Femur (tissue), 1 donor: ENCODE data around the gene SPAG16.

Experiments
- DNase-seq: peaks from one replicate; pipeline ENCODE4 v3.0.0-alpha.2; 2017

SPAG16 gene

DNA sequence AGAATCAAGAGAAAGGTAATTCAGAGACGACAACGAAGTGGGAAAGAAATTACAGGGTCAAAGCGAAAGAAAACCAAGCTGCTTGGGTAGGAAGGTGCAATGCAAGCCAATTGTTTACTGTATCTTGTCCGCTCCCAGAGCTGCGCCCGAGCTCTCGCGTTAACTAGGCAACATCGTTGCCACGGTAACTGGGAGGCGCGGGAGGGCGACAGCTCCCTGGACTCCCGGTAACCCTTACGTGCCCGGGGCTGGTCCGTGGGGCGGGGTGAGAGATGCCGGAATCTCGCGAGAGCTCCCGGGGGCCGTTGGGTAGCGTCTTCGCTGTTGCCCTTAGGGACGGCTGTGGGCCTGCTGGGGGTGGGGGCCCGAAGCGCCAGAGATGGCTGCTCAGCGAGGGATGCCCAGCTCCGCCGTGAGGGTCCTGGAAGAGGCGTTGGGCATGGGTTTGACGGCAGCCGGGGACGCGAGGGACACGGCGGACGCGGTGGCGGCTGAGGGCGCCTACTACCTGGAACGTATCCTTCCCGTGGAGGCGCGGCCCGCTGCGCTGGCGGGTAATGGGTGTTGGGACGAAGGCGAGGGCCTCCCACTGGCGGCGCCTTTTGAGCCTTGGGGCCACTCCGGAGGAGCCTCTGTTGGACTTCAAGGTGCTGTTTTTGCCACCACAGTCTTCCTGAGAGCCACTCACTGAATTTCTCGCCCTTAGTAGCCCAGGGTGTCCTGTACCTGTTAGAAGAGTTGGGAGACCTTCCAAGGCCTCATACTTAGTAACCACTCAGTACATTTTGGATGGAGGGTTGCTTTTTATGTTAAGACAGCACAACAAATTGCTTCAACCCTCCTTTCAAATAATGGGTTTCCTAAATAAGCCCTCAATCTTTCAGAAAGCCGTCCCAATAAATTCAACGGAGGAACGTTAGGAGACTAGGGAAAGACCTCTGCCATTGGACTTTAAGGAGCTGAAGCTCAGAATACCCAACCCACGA is at the start of gene SPAG16:
Gene SPAG16, plus strand, starts transcription at position 360 of the 986 bp plus-strand sequence.
- peak; percentile 98 for DNase-seq

DNA sequence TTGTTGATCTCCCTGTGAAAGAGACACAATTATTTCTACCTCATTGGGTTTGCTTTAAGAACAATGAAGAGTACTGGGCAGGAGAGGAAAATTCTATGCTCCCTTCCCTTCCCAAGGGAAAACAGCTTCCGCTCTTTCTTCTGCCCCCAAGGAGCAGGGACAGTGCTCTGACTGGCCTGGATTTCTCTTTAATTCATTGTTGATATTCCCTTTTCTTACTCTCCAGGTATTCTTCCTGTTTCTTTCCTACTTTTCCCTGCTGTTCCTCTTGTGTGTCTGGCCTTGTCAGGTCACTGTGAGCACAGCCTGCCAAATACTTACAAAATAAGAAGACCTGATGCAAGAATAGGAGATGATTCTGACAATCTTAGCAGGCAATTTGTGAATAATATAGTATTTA is 49.6 kb upstream of the SPAG16 start:
- no peak for DNase-seq

DNA sequence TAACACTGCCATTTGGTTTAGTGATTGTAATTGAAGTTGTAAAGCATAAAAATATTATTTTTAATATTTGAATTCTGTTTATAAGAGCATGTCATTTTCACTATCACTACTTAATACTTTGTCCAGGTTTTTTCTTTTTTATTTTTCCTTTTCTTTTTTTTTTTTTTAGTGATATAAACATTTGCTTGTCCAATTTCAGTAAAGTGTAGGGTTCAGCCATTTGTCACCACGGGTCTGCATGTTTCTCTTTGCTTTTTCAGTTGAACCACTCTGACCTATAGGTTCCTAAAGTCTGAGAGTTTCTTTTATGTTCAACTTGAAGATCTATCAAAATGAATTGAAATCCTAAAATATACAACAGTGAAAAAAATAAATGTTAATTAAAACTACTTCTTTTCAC is 48.5 kb upstream of the SPAG16 start:
- no peak for DNase-seq

DNA sequence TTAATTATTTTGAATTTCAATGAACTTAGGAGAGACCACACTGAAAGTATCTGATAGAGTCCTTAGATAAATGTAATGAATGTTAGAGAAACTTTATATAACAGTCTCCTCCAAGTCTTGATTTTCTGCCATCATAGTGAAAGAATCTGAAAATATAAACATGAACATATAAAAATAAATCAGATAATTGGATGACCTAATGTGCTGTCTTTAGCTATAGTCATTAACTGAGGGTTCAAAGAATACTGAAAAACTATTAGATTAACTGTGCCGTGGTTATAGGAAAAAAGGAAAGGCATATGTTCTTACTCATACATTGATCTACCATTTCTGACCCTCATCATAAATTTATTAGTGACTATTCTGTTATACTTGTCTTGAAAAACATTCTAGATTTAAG is 47.0 kb upstream of the SPAG16 start:
- no peak for DNase-seq

DNA sequence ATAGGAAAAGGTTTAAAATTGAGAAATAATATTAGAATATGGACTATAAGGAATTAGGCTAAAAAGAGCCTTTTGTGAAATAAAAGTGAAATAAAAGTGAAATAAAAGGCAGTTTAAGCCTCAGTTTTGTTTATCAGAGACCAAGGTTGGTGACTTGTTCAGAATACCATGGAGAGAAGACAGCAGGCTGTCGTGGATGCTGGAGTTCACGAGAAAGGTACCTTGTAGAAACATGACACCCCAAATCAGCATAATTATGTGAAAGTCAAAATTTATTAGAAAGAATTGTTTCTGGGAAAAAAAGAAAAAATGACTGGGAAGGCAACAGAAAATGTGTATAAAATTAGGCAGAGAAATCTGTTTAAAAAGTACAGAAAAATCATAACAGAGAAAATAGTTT is 46.5 kb upstream of the SPAG16 start:
- no peak for DNase-seq

DNA sequence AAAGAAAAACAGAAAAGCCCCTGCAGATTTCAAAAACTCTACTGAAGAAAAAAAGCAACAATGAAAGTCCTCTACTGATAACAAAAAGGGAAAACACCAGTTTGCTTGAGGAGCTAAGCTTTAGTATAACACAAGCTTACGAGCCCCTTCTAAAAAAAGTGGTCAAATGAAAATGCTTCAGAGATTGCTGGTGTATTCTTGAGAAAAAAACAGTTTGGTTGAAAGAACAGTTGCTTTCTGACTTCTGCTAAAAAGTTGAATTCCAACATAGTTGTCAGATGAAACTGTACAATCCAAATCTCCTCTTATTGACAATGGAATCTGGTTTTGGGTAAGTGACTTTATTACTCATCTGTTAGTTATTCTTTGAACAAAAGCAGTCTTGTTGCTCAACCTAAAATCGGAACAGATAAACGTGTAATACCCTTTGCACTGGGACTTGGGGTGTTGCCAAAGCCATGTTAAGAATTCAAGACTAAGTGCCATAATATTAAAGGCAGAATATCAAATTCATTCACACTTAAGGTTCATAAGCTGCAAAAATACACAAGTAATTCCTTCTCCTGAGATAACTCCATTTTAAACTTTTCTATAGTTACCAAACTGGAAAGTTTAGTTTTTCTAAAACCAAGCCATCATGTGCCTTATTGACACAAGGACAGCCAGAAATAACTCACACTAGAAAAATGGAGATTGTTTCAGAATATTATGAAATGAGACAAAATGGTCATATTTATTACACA is 45.3 kb upstream of the SPAG16 start:
- no peak for DNase-seq

DNA sequence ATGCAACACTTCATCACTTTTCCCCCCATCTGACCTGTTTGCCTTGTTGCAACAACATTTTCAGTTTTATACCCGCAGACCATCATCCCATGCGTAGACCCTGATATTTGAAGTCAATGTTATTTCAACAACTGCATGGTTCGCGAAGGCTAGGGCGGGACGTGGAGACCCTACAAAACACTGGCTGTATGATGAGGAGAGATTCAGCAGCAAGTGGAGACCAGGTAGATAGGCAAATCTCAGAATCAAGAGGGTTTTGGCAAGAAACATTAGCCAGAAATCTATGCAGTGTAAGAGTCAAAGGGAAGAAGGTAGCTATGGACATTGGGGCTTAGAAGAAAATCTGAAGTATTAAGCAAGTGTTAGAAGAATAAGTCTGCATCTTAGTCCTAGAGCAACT is 42.4 kb upstream of the SPAG16 start:
- DNase-seq: no peak

DNA sequence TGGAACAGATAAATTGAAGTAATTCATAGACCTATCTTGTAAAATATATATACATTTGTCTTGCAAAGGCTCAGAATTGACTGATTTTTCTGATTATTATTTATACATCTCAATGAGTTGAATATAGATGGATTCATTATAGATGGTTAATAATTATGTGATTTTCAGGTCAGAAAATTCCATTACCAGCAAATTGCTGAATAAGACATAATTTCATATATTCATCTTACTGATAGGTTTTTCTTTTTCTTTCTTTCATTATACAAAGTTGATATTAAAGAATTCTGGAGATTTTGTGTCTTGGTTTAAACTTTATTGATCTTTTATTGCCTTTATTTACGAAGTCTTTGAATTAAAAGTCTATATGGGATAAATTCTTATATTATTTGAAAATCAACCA is 41.6 kb upstream of the SPAG16 start:
- DNase-seq: no peak

DNA sequence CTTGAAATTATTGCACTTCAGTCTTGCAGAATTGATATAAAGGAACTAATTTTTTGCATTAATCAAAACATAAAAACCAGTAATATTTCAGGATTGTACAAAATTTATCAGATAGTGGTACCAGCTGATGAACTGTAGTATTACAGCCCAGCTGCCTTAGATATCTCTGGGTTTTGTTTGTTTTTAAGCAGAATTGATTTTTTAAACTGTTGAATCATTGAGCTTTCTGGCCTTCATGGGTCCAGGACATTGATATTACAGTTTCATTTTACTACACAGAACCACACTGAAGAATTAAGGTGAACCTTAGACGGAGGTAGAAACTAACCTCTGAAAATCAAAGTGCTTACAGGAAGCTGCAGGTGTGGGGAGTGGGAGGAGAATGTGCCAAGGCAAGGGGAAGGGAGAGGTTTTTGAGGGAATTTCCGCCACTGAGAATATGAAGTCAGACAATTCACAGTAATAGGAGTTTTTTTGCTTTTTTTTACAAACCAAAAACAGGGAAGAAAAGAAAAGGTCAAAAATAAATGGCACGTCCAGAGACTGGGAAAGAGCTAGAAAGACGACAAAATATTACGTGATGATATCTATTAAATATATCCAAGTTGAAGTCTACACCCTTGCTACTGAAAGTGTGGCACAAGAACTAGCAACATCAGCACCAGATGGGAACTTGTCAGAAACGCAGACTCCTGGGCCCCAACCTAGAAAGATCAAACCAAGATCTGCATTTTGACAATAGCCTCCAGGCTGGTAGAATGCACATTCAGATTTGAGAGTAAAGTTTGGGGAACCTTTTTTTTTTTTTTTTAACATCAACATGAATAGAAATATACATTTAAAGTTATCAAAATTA is 40.8 kb upstream of the SPAG16 start:
- DNase-seq: no peak

DNA sequence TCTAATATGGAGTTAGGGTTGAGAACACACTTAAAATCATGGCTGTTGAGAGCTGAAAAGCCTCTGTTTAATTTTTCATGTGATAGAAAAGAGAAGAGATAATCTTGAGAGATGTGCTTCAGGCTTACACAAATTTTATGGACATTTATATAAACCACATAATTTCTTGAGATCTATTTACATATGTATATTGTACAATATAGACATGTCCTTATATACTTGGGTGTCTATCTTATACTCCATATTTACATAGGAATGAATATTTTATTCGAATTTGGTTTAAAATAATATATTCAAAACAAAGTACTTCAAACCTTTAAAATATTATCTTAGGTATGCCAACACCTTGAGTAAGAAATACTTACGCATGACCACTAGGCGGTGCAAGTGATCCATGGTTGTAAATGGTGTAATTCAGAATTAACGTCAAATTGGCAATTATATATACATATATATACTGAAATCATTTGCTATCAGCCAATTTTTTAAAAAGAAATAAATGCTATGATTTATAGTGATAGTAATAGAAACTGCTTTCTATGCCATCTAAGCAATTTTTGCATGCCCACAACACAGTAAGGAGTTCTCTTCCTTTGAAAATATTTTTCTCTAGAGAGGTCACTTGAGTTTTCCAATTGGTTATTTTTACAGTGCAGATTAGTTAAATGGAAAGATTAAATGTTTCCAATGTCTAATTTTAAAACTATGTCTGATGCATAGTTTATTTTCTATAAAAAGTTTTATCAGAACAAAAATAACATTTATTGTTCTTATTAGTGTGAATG is 37.6 kb upstream of the SPAG16 start:
- peak; percentile 17 for DNase-seq

DNA sequence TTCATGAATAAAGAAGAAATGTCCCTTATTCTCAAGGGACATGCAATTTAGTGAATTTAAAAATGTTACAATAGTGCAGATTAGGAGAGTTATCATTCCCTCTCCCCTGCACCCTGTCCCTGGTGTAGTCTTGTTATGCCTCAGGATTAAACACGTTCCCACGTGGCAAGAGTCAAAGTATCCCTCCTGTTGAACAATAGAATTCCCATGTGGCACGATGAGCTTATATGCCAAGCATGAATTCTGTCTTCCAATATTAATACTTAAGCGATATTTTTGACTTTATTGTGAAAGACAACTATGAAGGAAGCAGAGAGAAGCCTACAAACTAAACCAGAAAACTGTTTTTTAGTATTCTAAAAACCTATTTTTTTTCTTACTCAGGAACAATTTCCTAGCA is 36.7 kb upstream of the SPAG16 start:
- DNase-seq: no peak

DNA sequence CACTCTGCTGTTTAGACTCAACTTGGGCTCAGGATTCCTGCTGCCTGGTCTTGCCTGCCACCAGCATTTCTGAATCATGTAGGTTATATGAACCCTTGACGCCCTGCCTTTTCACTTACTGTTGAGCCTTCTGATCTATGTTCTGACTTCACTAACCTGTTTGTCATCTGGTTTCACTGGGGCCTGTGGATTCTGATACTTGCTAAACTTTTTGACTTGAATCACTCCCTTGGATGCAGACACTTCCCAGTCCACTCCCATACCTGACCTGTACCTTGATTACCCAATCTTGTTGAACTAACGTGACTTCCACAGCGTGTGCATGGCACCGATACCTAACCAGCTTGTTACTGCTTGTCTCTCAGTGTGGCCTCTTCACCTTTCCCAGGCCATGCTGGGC is 35.6 kb upstream of the SPAG16 start:
- no peak for DNase-seq

DNA sequence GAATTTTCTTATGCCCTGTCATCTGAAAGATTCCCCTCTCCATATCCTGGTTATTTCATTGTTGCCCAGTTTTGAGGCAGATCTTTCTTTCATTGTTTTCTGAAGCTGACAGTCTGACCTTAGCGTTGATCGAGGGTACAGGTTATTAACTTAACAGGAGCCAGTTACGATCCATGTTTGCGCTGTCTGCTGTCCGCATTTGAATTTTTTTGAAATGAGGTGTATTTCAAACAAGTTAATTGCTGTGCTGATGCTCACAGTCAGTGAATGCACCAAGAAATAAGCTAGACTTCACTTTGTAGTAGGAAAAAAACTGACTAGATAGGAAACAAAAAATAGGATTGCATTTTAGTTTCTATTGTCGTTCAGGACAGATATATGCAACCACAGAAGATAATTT is 34.8 kb upstream of the SPAG16 start:
- DNase-seq: no peak

DNA sequence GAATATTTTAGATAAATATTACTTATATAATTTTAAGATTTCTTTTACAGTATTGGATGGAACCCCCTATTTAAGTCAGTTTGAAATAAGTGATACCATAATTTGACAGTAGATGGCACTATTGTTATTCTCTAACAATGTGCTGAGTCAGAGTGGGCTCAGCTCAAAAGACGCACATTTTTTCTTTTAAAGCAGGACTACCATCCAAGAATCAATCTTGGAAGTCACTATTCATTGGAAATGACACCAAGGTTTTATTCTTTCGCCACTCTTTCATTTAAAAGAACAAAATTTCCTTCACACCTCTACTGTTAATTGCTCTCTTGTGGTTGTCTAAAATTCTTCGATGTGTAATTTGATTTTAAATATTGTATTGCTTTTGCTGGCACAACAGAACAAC is 32.6 kb upstream of the SPAG16 start:
- DNase-seq: peak; percentile 14

DNA sequence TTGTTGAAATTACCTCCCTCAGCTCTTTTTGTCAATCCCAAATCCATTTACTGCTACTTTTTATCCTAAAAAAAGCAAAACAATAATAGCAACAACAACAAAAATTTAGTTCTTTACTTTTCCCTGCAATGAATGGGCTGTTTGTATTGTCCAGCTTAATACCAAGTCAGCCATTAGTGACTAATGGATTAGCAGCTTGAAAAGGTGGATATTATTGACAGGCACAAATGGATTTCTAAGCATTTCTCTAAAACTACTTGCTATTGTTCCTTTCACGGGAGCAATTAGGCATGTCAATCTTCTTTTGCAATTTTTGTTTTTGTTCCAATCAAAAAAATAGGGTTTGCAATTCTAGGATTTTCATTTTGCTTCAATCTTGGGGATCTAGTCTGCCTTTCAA is 32.1 kb upstream of the SPAG16 start:
- DNase-seq: no peak

DNA sequence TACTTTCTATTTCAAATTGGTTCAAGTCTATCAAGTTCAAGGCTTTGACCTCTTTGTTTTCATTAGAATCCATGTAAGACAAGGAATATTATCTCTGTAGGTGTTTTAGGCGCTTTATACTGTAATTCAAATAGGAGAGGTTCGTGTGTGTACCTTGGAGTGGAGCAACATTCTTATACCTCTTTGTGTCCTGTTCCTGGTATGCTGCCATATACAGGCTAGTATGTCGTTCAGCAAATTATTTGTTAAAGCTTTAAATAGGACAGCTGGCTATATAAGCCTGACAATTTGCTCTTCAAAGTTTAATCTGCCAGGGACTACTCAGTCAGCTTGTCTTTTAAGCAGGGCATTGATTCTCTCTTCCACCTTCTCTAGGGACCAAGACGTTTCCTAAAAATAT is 31.1 kb upstream of the SPAG16 start:
- DNase-seq: no peak

DNA sequence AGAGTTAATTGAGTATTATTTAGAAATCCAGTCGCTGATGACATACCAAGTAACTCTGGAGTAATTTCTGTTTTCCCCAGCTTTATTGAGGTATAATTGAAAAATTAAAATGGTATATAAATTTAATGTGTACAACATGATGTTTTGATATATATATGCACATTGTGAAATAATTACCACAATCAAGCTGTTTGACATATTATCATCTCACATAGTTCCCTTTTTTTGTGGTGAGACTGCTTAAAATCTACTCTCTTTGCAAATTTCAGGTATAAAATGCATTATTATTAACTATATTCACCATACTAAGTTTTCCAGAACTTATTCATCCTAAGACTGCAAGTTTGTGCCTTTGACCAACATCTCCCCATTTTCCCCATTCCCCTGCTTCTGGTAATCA is 25.0 kb upstream of the SPAG16 start:
- no peak for DNase-seq

DNA sequence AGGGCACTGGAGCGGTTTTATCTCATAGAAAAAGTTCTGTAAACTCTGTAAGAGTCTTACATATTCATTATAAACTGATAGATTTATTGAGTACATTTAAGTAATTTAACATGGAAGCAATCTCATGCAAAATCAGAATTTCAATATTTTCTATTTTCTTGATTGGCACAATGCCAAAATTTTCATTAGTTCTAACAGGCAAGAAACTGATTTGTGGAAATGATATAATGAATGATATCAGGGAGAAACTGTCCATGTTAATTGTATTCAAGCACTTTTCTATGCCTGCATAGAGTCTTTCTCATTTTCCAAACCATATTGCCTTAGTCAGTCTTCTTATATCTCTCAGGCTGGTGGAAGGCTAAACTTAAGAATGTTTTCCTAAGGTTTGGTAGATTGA is 23.0 kb upstream of the SPAG16 start:
- no peak for DNase-seq

DNA sequence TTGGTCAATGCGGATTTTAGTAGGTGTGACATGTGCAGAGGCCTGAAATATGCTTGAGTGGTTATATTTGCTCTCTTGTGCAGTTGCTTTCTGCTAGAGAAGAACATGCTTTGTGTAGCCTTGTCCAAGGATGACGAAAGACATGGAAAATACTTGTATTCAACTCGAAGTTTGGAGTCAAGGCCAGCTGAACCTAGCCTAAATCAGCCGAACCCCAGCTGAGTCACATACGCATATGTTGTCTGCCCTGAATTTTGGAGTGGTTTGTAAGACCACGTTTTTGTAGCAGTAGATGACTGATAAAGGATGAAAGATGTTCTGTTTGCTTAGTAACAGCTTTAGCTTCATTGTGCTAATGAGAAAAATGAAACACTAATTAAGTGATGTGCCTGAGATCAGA is 22.5 kb upstream of the SPAG16 start:
- no peak for DNase-seq

DNA sequence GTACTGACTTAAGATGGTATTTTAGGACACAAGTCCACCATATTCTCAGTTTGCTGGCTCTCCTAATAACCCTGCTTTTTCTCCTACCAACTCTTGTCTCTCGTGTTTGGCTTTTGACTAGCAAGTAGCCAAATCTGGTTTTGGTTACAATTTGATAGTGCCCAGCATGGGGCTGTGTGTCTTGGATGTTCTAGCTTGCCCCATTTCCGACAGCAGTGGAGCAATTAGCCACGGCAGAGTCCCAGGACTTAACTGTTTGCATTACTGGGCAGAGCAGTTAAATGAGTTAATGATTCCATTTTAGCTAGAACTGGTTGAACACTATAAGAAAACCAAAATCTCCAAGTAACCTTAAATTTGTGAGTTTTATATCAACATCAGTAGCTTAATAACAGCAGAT is 18.6 kb upstream of the SPAG16 start:
- DNase-seq: no peak

DNA sequence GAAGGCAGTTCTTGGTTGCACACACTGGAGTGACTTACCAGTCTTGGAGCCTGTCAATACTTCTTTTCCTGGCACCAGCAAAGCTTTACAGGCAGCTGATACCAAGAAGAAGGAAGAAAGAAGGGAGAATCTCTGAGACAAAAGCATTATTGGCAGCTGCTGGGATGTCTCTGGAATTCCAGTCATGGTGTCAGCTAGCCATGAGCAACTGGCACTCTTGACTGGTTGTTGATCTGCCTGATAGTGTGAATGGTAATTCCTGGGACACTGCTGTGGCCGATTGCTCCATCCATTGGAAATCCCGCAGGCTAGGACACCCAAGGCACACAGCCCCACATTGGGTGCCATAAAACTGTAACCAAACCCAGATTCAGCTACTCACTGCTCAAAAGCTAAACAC is 17.8 kb upstream of the SPAG16 start:
- DNase-seq: no peak

DNA sequence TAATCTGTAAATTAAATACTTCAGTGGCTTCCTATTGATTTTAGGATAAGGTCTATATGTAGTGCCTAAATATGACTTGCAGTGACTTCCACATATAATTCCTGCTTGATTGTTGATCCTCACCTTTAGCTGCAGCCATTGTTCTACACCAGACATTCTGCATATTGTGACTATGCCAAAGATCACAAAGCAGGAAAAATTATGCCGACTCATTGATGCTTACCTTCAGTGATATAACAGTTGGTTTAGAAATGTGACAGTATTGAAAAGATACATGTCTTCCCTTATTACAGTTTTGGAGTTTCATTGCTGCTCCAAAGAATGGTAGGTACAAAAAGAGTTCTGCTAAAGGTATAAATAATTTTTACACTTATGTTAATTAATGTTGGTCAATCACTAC is 12.3 kb upstream of the SPAG16 start:
- DNase-seq: no peak
